AG04449 (cell line): ENCODE data around the gene PALM3.

Experiments used
- CTCF ChIA-PET: fragments of 350-600 bp; formaldehyde crosslinking; extraction: SDS; loops from one replicate; lab custom pipeline; 2021; ENCODE audit warnings: antibody characterized with exemption; lab: Yijun Ruan, JAX
- POLR2A ChIA-PET: fragments of 400-600, 350-600 bp; formaldehyde crosslinking; extraction: SDS; loops from one replicate; lab custom pipeline; 2020; ENCODE audit warnings: antibody characterized with exemption, inconsistent platforms; lab: Yijun Ruan, JAX
- DNase-seq: peaks from one replicate; pipeline ENCODE4 v3.0.0-alpha.2; 2010; ENCODE audit warnings: low read depth, low spot score
- H3K4me3 ChIP-seq: 2 replicates; pipeline ENCODE4 v1.5.1; 2011; ENCODE audit warnings: low read depth, mild to moderate bottlenecking, control low read depth, low read length
- TF ChIP-seq, protein P1 (sequence below): IDR thresholded peaks from one replicate; pipeline ENCODE4 v1.5.1; 2011; ENCODE audit warnings: mild to moderate bottlenecking, moderate library complexity, low read length, control low read depth, inconsistent platforms; ENCODE audit not compliant: insufficient read depth; ENCODE audit errors: missing control alignments

Gene PALM3

GRCh38 chr19:14090509-14091080 lies 28.7 kb upstream of the PALM3 start, which contains the start of gene SAMD1:
Gene SAMD1 (minus strand): TSS chr19:14090751.
- ChIA-PET POLR2A (no interaction called here), CTCF (interaction anchor here (1.0 to 2.2 kb wide), 6 partner anchors 9 to 215 kb away, joined by 3 to 9 read pairs (median 5); partner anchors contain the start of gene NANOS3)
- peak within 1 kb of the TSS; percentile 79 for H3K4me3 ChIP-seq
- TF ChIP-seq, protein P1, sequence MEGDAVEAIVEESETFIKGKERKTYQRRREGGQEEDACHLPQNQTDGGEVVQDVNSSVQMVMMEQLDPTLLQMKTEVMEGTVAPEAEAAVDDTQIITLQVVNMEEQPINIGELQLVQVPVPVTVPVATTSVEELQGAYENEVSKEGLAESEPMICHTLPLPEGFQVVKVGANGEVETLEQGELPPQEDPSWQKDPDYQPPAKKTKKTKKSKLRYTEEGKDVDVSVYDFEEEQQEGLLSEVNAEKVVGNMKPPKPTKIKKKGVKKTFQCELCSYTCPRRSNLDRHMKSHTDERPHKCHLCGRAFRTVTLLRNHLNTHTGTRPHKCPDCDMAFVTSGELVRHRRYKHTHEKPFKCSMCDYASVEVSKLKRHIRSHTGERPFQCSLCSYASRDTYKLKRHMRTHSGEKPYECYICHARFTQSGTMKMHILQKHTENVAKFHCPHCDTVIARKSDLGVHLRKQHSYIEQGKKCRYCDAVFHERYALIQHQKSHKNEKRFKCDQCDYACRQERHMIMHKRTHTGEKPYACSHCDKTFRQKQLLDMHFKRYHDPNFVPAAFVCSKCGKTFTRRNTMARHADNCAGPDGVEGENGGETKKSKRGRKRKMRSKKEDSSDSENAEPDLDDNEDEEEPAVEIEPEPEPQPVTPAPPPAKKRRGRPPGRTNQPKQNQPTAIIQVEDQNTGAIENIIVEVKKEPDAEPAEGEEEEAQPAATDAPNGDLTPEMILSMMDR, result no peak
- no peak for DNase-seq

DNA sequence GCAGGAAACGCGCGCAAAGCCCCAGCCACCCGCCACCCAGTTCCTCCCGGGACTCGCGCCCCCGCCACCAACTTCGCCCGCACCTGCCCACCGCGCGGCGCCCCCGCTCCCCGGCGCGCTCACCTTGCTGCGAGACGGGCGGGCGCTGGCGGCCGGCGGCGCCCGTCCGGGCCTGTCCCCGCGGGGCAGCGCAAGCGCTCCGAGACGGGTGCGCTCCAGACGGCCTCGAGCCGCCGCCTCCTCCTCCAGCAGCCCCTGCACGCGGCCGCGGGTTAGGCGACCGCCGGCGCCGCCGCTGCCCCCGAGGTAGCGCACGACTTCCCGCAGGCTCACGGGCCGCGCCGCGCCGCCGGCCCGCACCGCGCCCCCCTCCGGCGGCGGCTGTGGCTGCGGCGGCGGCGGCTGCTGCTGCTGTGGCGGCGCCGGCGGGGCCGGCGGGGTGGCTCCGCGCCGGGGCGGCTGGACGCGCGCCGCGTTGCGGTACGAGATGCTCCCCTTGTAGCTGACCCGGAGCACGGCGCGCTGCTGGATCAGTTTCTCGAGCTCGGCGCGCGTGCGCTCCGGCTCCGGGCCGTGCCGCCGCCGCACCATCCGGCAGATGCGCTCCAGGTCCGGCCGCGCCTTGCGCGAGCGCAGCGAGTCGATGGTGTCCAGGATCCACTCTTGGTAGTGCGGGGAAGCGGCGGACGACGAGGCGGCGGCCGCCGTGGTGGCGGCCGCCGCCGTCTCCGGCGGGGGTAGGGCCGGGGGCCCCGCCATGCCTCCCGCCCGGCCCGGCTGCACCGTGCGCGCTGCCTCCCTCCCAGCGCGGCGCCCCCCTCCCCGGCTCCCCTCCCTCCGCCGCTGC lies 28.0 kb upstream of the PALM3 start:
- peak overlapping the region; percentile 79 for H3K4me3 ChIP-seq
- CTCF ChIA-PET, result interaction anchor here (0.5 to 2.7 kb wide), 7 partner anchors 8 to 391 kb away, joined by 3 to 20 read pairs (median 5); partner anchors contain the start of gene NANOS3
- TF ChIP-seq, protein P1, result no peak
- POLR2A ChIA-PET, result interaction anchor here (0.7 kb wide), 1 partner anchor 493 kb away, joined by 4 read pairs; no protein-coding TSS in a partner anchor
- no peak for DNase-seq

DNA sequence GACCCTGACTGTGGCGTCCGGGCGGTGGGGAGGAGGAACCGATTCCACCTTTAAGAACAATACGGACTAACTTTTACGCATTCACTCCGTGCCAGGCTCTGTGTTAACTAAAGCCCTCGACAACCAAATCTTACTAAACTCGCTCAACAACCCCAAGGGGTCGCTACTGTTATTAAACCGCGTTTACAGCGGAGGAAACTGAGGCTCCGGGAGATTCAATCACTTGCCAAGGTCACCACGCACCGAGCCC lies 27.5 kb upstream of the PALM3 start:
- ChIA-PET POLR2A (no interaction called here), CTCF (interaction anchor here (1.3 to 2.7 kb wide), 5 partner anchors 9 to 391 kb away, joined by 3 to 20 read pairs (median 5); partner anchors contain the start of gene NANOS3)
- peak overlapping the region; percentile 79 for H3K4me3 ChIP-seq
- DNase-seq, result no peak
- TF ChIP-seq, protein P1, result no peak

GRCh38 chr19:14088634-14089411 lies 26.9 kb upstream of the PALM3 start:
- DNase-seq, result no peak
- peak overlapping the region; percentile 79 for H3K4me3 ChIP-seq
- TF ChIP-seq, protein P1, result no peak
- ChIA-PET CTCF (interaction anchor here (0.7 to 2.7 kb wide), 6 partner anchors 9 to 392 kb away, joined by 3 to 20 read pairs (median 5); partner anchors contain the start of genes MISP3 and NANOS3), POLR2A (no interaction called here)

DNA sequence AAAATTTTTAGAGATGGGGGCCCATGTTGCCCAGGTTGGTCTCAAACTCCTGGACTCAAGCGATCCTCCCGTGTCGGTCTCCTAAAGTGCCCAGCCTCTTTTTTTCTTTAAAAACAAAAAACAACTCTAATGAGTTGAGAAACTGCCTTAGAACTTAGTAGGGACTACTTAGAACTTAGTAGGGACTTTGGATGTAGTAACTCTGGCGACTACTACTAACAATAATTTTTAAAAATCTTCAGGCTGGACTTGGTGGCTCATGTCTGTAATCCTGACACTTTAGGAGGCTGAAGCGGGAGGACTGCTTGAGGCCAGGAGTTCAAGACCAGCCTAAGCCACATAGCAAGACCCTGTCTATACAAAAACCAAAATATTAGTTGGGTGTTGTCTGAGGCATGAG lies 24.2 kb upstream of the PALM3 start:
- ChIA-PET CTCF (interaction anchor here (4.4 kb wide), 1 partner anchor 206 kb away, joined by 23 read pairs; no protein-coding TSS in a partner anchor), POLR2A (no interaction called here)
- no peak for DNase-seq
- TF ChIP-seq, protein P1, result no peak
- H3K4me3 ChIP-seq, result no peak overlapping the region
